COR-L47 (cell line): ENCODE data around the gene A4GNT.
"Not testable (repeated sequence)": the region's sequence is repeated elsewhere in the genome, so short reads cannot be mapped to it uniquely, and the experiment has no call there.

Experiments
- DNase-seq: peaks from one replicate; lab custom pipeline; 2025; lab: John Stamatoyannopoulos, UW

The A4GNT gene

GRCh38 chr3:138132239-138132638 lies at the start of gene A4GNT:
A4GNT (minus strand) TSS chr3:138132390; CDS start chr3:138131256, 1,134 bp downstream.
- DNase-seq = no peak

- peak; percentile 62 for DNase-seq
Measured at GRCh38 chr3:138180375-138181029, 48.3 kb upstream of the A4GNT start.

DNA sequence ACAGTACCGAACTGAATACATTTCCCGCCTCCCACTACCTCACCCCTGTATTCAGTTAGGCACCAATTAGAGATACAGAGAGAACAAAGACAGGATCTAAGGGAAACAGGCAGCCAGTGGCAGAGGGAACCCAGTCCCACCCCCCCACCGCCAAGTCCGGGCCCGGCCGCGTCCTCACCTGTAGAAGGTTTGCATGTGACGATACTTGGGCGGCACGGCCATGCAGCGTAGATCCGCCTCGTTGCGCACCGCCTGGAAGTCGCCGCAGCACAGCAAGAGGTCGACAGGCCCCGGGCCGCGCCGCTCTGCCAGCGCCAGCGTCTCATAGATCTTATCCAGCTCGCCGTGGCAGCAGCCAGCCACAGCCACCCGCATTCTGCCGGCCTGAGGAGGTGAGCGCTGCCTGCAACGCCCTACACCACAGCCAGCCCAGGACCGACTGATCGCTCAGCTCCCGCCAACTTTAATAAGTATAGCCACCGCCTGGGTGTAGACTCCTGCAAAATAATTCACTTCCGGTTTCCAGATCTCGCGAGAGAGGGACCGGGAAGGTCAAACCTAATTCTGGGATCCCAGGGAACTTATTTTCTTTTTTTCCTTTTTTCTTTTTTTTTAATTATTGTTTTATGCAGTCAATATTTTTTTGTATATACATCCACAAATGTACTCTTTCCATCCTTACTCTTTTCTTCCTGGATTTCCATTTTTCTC lies 42.4 kb upstream of the A4GNT start, which contains the start of gene DBR1:
TSS of gene DBR1 (minus strand) at position 501 of the 711 bp plus-strand sequence. CDS start at position 375, 126 bp downstream.
- peak; percentile 93 for DNase-seq

- no peak for DNase-seq
Measured at GRCh38 chr3:138173769-138174420, 41.7 kb upstream of the A4GNT start.

GRCh38 chr3:138172625-138173024 lies 40.4 kb upstream of the A4GNT start:
- no peak for DNase-seq

DNA sequence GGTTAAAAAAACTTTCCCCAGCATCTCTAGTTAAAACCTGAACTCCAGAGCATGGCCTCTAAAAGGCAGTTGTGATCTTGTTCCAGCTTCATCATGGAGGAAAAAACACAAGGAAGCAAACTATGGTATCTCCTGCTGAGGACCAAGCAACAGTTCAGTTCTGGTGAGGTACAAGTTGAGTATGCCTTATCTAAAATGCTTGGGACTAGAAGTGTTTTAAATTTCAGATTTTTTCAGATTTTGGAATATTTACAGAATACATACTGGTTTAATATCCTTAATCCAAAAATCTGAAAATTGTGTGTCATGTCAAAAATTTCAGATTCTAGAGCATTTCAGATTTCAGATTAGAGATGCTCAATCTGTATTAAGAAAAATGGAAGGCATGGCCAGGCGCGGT lies 32.9 kb upstream of the A4GNT start:
- DNase-seq = no peak

DNA sequence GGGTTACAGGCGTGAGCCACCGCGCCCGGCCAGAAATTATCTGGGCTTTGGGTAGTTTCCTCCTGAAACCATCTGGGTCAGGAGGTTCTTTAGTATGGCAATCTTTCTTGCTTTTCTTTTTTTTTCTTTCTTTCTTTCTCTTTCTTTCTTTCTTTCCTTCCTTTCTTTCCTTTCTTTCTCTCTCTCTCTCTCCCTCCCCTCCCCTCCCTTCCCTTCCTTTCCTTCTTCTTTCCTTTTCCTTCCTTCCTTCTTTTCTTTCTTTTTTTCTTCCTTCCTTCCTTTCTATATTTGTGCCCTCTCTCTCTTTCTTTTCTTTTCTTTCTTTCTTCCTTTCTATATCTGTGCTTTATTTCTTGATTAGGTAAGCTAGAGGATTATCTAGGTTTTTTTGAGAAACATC lies 25.6 kb upstream of the A4GNT start:
- DNase-seq = no peak

- DNase-seq = no peak
Measured at GRCh38 chr3:138154534-138154933, 22.3 kb upstream of the A4GNT start.

GRCh38 chr3:138148503-138148902 lies 16.3 kb upstream of the A4GNT start:
- DNase-seq = no peak

DNA sequence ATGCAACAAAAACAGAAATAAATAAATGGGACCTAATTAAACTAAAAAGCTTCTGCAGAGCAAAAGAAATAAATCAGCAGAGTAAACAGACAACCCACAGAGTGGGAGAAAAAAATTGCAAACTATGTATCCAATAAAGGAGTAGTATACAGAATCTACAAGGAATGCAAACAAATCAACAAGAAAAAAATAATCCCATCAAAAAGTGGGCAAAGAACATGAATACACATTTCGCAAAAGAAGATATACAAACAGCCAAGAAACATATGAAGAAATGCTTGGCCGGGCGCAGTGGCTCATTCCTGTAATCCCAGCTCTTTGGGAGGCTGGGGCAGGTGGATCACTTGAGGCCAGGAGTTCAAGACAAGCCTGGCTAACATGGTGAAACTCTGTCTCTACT lies 10.0 kb upstream of the A4GNT start:
- DNase-seq = not testable (repeated sequence)

DNA sequence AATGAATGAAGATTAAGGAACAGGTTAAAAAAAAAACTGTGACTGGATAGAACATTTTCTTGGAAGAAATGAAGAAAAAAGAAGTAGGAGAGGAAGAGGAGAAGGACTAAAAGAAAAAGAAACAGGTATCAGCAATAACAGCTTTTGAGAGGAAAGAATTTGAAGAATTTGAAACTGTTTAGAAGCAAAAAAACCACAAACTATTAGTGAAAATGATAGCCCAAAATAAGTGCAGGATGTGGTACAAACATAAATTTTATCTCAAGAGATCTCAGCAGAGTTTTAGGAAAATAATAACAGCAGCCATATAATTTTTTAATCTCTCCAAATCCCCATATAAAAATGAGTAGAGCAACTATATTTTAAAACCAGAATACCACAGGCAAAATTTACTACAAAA lies 8.8 kb upstream of the A4GNT start:
- no peak for DNase-seq

- DNase-seq = no peak
Measured at GRCh38 chr3:138139691-138140090, 7.5 kb upstream of the A4GNT start.

- DNase-seq = no peak
Measured at GRCh38 chr3:138137861-138138260, 5.7 kb upstream of the A4GNT start.

DNA sequence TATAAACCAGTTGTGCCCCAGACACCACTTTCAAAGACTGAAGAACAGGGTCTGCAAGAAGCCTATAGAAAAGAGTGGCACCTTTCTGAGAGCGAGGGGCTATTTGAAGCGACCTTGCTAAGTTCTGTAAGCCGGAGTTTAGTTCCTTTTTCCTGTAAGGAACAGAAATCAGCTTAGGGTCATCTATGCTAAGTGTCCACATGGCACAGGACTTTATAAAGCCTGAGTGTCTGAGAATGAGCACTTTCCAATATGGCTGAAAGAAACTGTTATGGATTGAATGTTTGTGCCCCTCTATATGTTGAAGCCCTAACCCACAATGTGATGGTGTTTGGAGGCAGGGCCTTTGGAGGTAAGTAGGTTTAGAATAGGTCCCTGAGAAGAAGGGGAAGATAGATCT lies 4.0 kb upstream of the A4GNT start:
- no peak for DNase-seq

GRCh38 chr3:138135833-138136194 lies 3.6 kb upstream of the A4GNT start:
- no peak for DNase-seq

DNA sequence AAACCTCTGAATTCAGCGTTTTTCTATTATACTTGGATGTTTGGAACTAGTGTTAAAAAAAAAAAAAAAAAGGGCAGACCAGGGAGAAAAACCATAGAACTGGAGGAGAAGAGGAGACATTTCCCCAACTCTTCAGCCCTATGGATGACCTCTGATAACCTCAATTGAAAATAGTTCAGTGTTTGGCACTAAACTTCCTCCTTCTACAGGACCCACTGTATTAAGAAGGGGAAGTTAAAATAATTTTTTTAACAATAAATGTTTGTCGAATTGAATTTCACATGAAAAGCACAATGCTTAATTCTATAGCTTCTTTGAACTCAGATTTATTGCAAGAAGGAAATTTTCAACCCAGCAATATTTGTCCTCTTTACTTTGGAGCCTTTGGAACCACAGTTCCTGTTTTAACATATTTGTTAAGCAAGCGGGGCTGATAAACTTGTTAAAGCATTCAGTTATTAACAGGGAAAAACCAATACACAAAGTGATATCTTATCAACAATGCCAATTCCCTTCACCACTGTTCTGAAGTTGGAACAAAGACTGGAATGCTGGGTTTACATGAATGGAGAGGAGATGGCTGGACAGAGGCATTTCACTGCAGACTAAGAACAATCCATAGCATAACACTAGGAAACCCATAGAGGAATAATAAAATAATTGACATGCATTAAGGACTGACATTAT lies 3.1 kb upstream of the A4GNT start:
- DNase-seq = no peak

DNA sequence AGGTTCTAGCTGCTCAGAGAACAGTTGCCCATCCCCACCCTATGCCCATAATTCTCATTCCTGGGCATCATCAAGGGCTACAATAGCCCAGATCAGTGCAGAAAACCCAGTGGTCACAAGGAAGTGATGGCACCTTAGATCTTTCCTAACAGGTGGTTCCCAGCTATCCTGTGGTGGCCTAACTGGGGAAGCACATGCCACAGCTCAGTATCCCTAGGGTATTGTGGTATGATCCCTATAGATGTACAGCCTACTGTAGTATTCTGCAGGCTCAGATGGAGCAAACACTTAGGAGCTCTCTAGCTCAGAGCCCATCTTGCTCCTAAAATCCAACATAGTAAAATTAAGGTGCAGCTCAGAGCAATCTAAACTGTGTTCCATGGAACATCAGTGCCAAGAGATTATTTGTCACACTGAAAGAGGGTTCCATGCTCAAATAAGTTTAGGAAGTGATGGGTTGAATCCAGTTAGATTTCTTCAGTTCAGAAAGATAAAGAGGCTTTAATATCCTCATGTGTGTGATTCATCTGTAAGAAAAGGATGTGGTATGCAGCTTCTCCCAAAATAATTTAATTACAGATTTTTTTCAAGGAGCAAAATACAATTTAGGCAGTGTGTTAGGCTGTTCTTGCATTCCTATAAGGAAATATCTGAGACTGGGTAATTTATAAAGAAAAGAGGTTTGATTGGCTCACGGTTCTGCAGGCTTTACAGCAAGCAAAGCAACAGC lies 4.4 kb downstream of the A4GNT start:
- DNase-seq = no peak

DNA sequence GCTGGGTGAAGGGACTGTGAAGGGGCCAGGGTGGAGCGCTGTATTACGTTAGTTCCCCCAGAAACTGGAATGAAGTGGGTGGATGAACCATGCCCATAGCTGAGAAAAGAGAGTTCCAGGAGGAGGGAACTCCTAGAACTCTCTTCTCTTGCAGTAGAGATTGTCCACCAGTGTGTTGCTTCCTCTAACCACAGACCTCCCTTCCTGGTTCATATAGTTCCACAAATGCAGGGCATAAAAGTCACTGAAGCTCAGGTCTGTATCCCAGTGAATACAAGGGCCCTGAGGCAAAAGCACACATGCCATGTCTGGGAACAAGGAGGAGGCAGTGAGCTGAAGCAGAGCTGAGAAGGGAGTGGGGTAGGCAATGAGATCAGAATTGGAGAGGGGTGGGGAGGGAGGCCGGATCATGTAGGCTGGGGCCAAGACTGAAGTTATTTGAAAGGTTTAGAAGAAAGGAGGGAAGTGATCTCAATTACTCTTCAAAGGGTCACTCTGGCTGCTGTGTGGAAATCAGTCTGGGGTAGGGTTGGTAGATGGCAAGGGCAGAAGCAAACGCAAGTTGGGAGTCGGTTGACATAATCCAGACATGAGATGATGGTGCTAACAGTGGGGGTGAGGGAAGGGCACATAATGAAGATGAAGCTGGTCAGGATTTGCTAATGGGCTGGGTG lies 6.5 kb downstream of the A4GNT start:
- DNase-seq = no peak

DNA sequence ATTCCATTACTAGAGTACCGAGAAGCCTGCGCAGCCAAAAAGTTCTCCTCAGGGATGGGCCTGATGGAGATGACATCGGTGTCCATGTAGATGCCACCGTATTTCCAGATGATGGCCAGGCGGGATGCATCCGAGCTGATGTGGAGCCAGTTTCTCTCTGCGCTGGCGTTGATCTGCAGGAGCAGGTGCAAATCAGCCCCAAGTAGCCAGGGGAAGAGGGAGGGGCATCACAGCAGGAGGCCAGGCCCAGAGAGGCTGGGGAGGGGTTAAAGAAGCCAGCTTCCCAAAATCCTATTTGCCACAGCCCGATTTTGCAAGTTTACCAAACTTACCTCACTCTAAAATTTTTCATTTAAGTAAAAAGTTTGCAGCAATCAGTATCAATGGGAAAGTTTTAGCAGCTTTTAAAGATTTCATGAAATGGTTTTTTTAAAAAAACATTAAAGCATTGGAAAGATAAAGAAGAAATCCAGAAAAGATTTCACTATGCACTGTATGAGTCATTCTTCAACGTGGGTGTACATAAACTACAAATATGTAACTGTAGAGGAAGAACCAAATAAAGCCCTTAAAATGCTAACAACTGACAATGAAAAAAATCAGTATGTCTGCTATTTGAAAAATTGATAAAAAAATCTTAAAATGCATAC lies 7.4 kb downstream of the A4GNT start:
- DNase-seq = no peak

GRCh38 chr3:138124188-138124587 lies 8.0 kb downstream of the A4GNT start:
- no peak for DNase-seq

DNA sequence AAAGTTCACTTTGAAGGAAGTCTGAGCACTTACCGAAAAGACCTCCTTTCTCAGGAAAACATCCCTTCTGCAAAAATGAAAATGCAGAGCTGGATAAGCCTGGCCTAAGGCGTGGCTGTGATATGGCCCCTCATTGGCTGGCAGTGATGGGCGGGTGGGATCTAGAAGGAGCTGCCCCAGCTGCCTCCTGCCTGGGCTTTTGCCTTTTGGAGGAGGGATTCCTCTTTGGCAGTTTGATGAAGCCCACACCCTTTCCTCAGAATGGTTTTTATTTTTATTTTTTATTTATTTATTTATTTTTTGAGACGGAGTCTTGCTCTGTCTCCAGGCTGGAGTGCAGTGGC lies 12.8 kb downstream of the A4GNT start:
- no peak for DNase-seq
